SKM-1 (cell line): Measurements from ENCODE around the gene ANO3.

ENCODE experiments used
- DNase-seq: peaks from one replicate; lab custom pipeline; 2025; ENCODE audit not compliant: unreplicated experiment; lab: John Stamatoyannopoulos, UW

ANO3 gene

GRCh38 chr11:26483108-26483507, 151.2 kb downstream of the ANO3 start:
- DNase-seq: no peak

DNA sequence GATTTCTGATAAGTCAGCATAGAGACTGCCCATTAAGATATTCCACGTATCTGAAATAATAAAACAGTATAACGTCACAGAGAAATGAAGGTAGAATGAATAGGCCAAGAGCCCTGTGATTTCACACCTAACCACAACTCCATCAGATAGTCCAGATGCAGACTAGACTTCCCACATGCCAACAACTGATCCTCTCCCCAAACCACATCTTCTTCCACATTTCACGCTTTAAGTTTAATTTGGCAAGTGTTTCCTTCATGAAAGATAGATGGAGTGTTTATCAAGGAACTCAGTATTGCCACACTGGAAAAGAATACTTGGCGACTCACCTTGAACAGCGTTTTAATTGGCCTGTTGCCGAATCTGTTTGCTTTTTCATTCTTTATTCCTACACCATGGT, 158.6 kb downstream of the ANO3 start:
- DNase-seq: no peak

- DNase-seq: no peak
These were observed 161.7 kb downstream of the ANO3 start for GRCh38 chr11:26493616-26494015.

DNA sequence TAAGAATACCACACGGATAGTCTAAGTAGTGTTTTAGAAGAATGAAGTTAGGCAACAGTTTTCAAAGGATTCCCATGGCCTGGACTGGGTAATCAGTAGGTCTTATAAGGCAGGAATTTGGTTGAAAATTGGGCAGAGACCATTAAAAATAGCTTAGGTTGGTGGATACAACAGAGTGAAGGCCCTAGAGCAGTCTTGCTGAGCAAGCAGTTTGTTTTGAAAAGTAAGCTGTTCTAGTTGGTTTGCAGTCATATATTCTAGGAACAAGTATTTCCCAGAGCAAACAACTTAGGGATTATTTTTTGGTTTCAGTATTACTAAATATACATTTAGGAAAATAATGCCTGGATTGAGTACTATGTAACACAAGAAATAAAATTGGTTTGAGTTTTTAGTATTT, 175.3 kb downstream of the ANO3 start:
- no peak for DNase-seq

- no peak for DNase-seq
These were observed 178.2 kb downstream of the ANO3 start for GRCh38 chr11:26510164-26510563.

GRCh38 chr11:26510756-26511155, 178.8 kb downstream of the ANO3 start:
- DNase-seq: no peak

- DNase-seq: no peak
These were observed 180.3 kb downstream of the ANO3 start for GRCh38 chr11:26512196-26512595.

GRCh38 chr11:26519469-26519868, 187.5 kb downstream of the ANO3 start:
- DNase-seq: no peak

DNA sequence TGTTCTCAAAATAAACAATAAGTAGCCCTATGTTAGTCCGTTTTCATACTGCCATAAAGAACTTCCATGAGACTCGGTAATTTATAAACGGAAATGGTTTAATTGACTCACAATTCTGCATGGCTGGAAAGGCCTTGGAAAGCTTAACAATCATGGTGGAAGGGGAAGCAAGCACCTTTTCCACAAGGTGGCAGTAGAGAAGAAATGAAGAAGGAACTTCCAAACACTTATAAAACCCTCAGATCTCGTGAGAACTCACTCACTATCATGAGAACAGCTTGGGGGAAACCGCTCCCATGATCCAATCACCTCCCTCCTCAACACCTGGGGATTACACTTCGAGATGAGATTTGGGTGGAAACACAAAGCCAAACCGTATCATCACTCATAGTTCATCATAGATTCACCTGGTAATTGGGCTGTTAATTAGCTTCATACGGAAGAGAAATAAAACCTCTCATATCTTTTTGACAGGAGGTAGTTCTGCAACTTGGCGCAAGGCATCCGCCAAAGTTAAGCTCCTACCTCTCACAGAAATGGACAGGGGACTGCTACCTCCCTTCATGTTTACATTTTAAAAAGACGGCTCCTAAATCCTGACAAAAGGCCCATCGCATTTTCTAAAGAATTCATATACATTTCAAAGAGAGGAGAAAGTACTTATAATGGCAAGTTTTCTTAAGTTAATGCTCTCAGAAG, 191.1 kb downstream of the ANO3 start:
- no peak for DNase-seq

- DNase-seq: no peak
These were observed 195.8 kb downstream of the ANO3 start for GRCh38 chr11:26527685-26528084.

GRCh38 chr11:26537341-26537740, 205.4 kb downstream of the ANO3 start:
- no peak for DNase-seq

- DNase-seq: no peak
These were observed 207.6 kb downstream of the ANO3 start for GRCh38 chr11:26539517-26539916.

GRCh38 chr11:26541870-26542269, 209.9 kb downstream of the ANO3 start:
- DNase-seq: no peak

- no peak for DNase-seq
These were observed 217.2 kb downstream of the ANO3 start for GRCh38 chr11:26549176-26549575.

GRCh38 chr11:26550022-26550421, 218.1 kb downstream of the ANO3 start:
- no peak for DNase-seq

GRCh38 chr11:26551186-26551801, 219.4 kb downstream of the ANO3 start:
- DNase-seq: no peak

DNA sequence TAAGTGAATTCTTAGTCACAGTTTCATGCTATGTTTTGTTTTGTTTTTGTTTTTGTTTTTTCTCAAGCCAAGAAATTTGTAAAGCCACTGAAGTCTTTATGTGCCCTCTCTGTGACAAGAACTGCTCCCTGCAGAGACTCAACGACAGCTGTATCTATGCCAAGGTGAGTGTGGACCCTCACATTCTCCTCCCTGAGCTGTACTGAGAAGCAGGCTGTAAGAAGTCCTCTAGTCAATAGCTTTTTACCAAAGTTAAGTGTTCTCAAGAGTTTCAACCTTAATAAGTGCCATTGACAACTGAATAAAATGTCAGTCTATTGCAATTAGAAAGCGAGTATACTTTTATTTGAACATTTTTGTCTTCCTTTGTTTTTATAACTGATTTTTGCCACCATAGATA, 221.3 kb downstream of the ANO3 start:
- no peak for DNase-seq

DNA sequence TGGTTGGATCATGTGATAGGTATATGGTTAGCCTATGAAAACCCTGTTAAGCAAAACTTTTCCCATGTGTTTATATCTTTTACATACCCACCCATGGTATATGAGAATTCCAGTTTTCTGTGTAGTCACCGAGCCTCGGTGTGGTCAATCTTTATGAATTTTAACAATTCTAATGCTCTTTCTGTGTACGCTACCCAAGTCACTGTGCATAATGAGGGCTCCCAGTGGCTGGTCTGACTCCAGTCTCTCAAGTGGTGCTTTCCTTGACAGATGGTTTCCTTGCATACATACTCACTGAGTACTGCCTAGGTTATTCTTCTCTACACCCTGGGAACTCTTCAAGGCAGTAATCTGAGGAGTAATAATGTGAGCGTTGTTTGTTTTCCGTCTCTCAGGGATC, 222.5 kb downstream of the ANO3 start:
- no peak for DNase-seq

DNA sequence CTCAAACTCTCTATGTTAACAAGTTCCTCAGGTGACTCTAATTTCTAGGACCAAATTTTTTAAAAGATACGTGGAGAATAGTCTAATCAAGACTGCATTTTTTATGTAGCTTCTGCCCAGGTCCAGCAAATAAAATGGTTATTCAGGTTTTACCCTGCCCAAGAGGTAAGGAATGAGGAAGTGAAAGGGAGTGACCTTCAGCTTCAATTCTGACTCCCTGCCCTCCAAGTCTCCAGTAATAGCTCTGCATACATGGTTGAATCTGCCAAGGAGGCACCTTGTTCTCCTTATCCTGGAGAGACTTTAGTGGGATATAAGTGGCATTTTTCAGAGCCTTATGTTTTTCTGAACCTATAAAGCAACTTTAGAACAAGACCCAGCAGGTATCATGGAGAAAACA, 224.7 kb downstream of the ANO3 start:
- no peak for DNase-seq

GRCh38 chr11:26557666-26558065, 225.7 kb downstream of the ANO3 start:
- DNase-seq: no peak

GRCh38 chr11:26558190-26558589, 226.3 kb downstream of the ANO3 start:
- no peak for DNase-seq

GRCh38 chr11:26569646-26570045, 237.7 kb downstream of the ANO3 start:
- no peak for DNase-seq
